Liver (tissue), 3 donors: ENCODE measurements around the gene AP3B1.

Experiments
- FOXA1 ChIP-seq: IDR thresholded peaks from 2 replicates; pipeline ENCODE4 v1.6.1; 2016; ENCODE audit warnings: antibody characterized with exemption
- REST ChIP-seq: IDR thresholded peaks from 2 replicates; pipeline ENCODE4 v1.6.1; 2016; ENCODE audit warnings: antibody characterized with exemption, mild to moderate bottlenecking
- SP1 ChIP-seq: IDR thresholded peaks from 2 replicates; pipeline ENCODE4 v1.6.1; 2018; ENCODE audit warnings: antibody characterized with exemption, mild to moderate bottlenecking
- TAF1 ChIP-seq: conservative IDR thresholded peaks from 2 replicates; pipeline ENCODE4 v1.6.1; 2016; ENCODE audit warnings: antibody characterized with exemption, mild to moderate bottlenecking
- ZBTB33 ChIP-seq: IDR thresholded peaks from 2 replicates; pipeline ENCODE4 v1.6.1; 2016; ENCODE audit warnings: antibody characterized with exemption
- TF ChIP-seq, protein P1 (sequence below): fragments of 150-350 bp; IDR thresholded peaks from 2 replicates; pipeline ENCODE4 v1.5.1; 2017; ENCODE audit warnings: improper control_type of control experiment, low read depth, low read length; ENCODE audit not compliant: missing input control
- donor health status: healthy.
- donor health status: healthy.

- TF ChIP-seq, protein P1, sequence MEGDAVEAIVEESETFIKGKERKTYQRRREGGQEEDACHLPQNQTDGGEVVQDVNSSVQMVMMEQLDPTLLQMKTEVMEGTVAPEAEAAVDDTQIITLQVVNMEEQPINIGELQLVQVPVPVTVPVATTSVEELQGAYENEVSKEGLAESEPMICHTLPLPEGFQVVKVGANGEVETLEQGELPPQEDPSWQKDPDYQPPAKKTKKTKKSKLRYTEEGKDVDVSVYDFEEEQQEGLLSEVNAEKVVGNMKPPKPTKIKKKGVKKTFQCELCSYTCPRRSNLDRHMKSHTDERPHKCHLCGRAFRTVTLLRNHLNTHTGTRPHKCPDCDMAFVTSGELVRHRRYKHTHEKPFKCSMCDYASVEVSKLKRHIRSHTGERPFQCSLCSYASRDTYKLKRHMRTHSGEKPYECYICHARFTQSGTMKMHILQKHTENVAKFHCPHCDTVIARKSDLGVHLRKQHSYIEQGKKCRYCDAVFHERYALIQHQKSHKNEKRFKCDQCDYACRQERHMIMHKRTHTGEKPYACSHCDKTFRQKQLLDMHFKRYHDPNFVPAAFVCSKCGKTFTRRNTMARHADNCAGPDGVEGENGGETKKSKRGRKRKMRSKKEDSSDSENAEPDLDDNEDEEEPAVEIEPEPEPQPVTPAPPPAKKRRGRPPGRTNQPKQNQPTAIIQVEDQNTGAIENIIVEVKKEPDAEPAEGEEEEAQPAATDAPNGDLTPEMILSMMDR: no peak
- TF ChIP-seq ZBTB33 (no peak), SP1 (no peak), TAF1 (no peak), REST (no peak), FOXA1 (no peak)
These were observed 83.4 kb downstream of the AP3B1 start for GRCh38 chr5:78211052-78211451.
